Left renal pelvis (tissue), 4 donors: Measurements from ENCODE around the gene MTMR10. TPM values are rescaled to one million over a fixed set of nuclear protein-coding genes. Genes with fewer than 3 reads are reported as not detected.

Source experiments
- DNase-seq, 4 donors: peaks; one replicate each; pipeline ENCODE4 v3.0.0-alpha.2; 2013; ENCODE audit warnings: low read depth in 4 of 4, low spot score in 3 of 4
- polyA plus RNA-seq, 4 donors: library from polyadenylated mRNA; unstranded; fragments of 120-200 nt; gene quantifications; one replicate each; pipeline ENCODE4 v1.2.1, GENCODE V29; 2013; ENCODE audit not compliant: insufficient read length in 4 of 4

Gene MTMR10
- polyA plus RNA-seq, 4 donors: 28.9 to 71.6 (median 58.7) TPM

- DNase-seq: no peak
Measured at GRCh38 chr15:31014608-31014925, 23.1 kb upstream of the MTMR10 start.

- no peak for DNase-seq
Measured at GRCh38 chr15:31013863-31014607, 22.6 kb upstream of the MTMR10 start.

- no peak for DNase-seq
Measured at GRCh38 chr15:31012455-31012854, 21.0 kb upstream of the MTMR10 start.

DNA sequence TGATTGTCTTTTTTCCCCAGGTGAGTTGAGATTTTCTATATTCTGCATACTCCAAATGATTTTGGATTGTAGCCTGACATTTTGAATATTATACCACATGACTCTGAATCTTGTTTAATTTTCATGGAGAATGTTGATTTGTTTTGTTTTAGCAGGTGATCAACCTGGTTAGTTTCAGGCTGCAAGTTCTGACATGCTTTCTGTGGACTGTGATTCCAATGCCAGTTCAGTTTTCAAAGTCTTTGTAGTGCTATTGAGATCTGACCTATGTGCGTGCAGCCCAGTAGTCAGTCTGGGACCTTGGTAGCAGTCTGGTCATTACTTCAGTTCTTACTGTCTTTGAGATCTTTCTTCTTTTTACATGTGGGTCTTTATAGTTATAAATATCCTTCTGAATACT is 18.6 kb upstream of the MTMR10 start:
- DNase-seq: no peak

- no peak for DNase-seq
Measured at GRCh38 chr15:31005660-31006059, 14.2 kb upstream of the MTMR10 start.

DNA sequence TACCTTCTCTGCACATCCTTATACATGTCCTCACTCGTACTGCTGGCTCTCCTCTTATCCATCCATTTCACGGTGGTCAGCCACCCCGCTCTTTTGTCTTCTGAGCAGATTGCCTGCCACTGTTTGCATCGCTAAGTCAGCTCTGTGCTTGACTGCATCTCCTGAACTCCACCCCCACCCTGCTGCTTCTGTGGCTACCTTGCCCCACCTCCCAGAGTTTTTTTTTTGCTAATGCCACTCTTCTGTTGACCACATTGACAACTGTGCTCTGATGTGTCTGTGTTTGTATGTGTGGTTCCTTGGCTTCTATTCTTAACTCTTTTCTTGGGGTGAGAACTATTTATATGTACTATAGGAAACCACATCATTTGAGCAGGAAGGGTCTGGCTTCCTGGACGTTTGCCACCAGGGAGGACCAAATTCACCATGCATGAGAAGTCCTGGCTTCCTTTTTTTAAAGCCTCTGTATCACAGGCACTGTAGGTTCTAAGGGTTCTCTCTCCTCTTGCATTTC is 12.8 kb upstream of the MTMR10 start:
- DNase-seq: no peak

DNA sequence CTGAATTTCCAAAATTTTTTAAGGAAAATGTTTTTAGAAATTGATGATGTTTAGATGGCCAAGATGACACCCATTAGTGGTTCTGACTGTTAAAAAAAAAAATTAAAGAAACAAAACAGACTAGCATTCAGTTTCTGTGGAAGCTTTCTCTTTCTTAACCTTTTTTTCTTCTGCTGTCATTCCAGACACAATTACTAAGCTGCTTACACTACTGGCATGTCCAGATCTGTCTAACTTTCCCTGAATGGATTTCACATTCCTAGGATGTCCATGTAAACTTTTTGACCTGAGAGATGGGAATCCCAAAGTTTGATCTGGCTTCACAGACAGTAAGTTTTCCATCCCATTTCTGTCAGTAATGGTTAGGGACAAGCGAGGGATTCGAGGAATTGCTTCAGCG is 10.3 kb upstream of the MTMR10 start:
- no peak for DNase-seq

GRCh38 chr15:30999729-31000128 is 8.3 kb upstream of the MTMR10 start:
- DNase-seq: no peak

GRCh38 chr15:30997270-30997669 is 5.8 kb upstream of the MTMR10 start:
- DNase-seq: no peak

DNA sequence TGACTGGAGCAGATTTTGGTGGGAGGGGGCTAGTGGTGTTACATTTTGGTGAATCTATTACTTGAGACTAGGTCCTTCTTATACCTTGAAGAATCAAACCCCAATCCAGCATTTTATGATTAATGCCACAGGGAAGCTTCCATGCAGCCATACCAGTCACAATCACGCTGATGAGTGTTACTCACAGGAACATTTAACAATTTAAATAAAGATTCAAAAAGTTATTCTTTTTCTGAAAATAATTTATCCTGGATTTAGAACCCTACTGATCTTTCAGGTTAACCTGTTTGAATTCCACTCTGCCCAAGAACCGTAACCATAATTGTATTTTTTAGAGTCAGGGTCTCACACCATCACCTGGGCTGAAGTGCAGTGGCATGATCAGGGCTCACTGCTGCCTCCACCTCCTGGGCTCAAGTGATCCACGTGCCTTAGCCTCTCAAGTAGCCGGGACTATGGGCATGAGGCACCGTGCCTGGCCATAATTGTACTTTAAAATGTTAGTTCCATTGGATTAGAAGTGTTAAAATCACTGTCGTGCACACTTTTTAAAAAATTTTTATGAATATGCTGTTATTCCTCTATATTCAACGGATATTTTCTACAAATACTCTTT is 929 bp upstream of the MTMR10 start:
- DNase-seq: no peak

GRCh38 chr15:30990446-30991254 is 778 bp downstream of the MTMR10 start:
- DNase-seq: no peak

GRCh38 chr15:30990036-30990435 is 1.4 kb downstream of the MTMR10 start:
- DNase-seq: no peak

- no peak for DNase-seq
Measured at GRCh38 chr15:30985081-30985531, 6.3 kb downstream of the MTMR10 start.

DNA sequence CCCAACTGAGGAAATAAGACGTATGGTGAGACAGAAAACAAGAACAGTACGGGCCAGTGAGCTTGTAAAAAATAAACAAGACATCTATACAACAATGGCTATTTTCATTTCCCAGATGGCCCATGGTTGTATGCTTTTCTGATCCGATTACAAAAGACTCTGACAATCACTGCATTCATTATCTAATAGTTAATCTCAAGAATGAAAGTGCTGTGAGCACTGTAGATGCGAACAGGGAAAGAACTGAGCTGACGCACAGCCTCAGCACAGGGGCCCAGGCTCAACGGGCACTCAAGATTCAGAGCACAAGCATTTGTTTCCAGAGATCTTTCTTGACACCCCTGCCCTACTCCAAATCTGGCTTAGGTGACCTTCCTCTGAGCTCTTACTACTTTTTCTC is 6.9 kb downstream of the MTMR10 start:
- DNase-seq: no peak

DNA sequence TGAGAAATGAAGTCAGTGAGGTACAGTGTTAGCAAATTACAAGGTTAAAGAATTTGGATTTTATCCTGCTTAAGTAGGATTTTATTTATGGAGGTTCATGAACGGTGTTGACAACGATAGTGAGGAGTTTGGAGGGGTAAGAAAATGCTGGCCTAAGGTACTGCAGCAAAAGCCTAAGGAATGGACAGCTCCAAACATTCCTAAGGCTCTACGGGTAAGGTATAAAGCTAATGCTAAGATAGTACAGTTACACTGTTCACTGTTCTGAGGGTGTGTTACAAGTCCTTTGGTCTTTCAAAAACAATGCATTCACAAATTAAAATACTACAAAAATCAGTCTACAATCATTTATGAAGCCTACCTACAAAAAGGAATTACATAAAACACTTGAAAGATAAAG is 7.3 kb downstream of the MTMR10 start:
- DNase-seq: no peak

- no peak for DNase-seq
Measured at GRCh38 chr15:30979457-30979856, 12.0 kb downstream of the MTMR10 start.

DNA sequence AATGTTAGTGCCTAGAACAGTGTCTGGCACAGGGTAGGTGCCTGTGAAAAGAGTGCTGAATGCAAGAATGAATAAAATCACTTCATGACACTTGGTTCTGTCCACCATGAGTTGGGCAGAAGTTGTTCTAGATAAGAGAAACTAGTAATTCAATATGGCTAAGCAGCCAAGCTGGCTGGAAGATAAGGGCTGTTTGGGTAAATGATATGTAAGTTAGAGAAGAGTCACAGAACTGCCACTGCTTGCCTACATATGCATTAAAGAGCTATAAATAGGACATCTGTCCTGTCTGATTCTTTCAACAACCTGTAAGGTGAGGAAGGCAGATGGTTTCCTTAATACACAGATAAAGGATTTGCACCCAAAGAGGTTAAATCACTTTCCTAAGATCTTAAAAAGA is 13.1 kb downstream of the MTMR10 start:
- no peak for DNase-seq

GRCh38 chr15:30974112-30974511 is 17.3 kb downstream of the MTMR10 start:
- no peak for DNase-seq

- no peak for DNase-seq
Measured at GRCh38 chr15:30973379-30973778, 18.0 kb downstream of the MTMR10 start.

DNA sequence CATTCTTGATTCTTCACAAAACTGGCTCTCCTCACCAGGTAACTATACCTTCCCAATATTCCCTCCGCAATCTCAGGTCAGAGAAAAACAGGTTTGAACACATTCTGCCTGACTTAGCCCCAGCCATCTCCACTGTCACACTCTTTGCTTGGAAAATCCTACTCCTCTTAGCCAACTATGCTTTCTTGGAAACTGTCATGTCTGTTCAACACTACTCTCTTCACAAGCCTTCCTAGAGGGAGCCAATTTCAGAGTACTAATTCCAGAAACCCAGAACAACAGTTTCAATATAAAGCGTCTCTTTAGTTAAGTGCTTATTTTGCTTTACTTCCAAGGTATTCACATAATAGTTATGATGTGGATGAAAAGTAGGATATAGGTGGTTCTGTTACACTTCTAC is 21.7 kb downstream of the MTMR10 start:
- no peak for DNase-seq

DNA sequence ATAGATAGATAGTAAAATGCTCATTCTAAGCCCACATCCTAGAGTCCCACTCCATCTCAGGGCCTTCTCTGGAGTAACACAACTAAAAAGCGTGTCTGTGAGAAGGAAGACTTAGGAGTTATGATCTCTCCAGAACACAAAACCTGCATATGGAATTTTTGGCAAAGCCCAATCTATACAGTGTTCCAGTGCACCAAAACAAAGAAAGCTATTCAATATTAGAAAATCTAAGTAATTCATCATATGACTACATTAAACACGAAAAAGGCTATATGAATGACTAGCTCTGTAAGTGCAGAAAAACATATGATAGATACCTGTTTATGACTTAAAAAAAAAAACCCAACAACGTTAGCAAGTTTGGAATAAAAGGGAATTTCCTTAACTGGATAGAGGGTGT is 27.7 kb downstream of the MTMR10 start:
- no peak for DNase-seq

DNA sequence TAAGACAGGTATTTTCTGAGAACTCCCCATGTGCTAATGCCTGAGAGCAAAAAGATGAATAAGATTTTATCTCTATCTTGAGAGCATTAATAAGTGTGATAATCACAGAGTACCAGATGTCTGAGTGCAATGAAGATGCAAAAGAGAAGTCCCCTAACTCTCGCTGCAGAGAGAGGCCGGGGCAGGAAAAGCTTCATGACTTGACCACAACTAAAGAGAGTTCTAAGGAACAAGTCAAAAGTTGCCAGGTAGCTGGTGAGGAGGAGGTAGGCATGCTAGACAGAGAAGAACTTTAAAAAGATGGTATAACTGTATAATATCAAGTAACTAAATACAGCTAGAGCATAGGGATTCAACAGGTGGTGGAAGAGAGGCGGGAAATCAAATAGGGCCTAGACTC is 28.8 kb downstream of the MTMR10 start:
- no peak for DNase-seq
